Glomerular visceral epithelial cell (primary cell): ENCODE measurements around the gene GRM1.

ENCODE experiments used
- DNase-seq: peaks from one replicate; pipeline ENCODE4 v3.0.0-alpha.2; 2016; ENCODE audit errors: extremely low spot score

Gene GRM1

GRCh38 chr6:146364816-146365594, 336.1 kb downstream of the GRM1 start:
- DNase-seq, result no peak

- DNase-seq, result no peak
Observed at GRCh38 chr6:146367061-146367460, 338.2 kb downstream of the GRM1 start.

- no peak for DNase-seq
Observed at GRCh38 chr6:146369866-146370265, 341.0 kb downstream of the GRM1 start.

GRCh38 chr6:146381486-146381885, 352.6 kb downstream of the GRM1 start:
- DNase-seq, result no peak

- no peak for DNase-seq
Observed at GRCh38 chr6:146388736-146389364, 360.0 kb downstream of the GRM1 start.

GRCh38 chr6:146389740-146390139, 360.9 kb downstream of the GRM1 start:
- DNase-seq, result no peak

GRCh38 chr6:146397638-146398037, 368.8 kb downstream of the GRM1 start:
- no peak for DNase-seq

- no peak for DNase-seq
Observed at GRCh38 chr6:146402476-146402875, 373.6 kb downstream of the GRM1 start.

- no peak for DNase-seq
Observed at GRCh38 chr6:146408583-146408982, 379.7 kb downstream of the GRM1 start.

GRCh38 chr6:146410851-146411595, 382.2 kb downstream of the GRM1 start:
- no peak for DNase-seq

- DNase-seq, result no peak
Observed at GRCh38 chr6:146419576-146419975, 390.7 kb downstream of the GRM1 start.

- DNase-seq, result no peak
Observed at GRCh38 chr6:146420255-146420654, 391.4 kb downstream of the GRM1 start.

GRCh38 chr6:146422789-146423375, 394.0 kb downstream of the GRM1 start:
- no peak for DNase-seq

GRCh38 chr6:146423452-146423851, 394.6 kb downstream of the GRM1 start:
- no peak for DNase-seq

GRCh38 chr6:146426516-146426915, 397.7 kb downstream of the GRM1 start:
- no peak for DNase-seq

GRCh38 chr6:146429831-146430230, 401.0 kb downstream of the GRM1 start:
- no peak for DNase-seq

GRCh38 chr6:146433881-146434731, 405.2 kb downstream of the GRM1 start:
- no peak for DNase-seq

- no peak for DNase-seq
Observed at GRCh38 chr6:146434732-146435390, 406.0 kb downstream of the GRM1 start.

- DNase-seq, result no peak
Observed at GRCh38 chr6:146441907-146442306, 413.0 kb downstream of the GRM1 start.

- no peak for DNase-seq
Observed at GRCh38 chr6:146444189-146444588, 415.3 kb downstream of the GRM1 start.

- no peak for DNase-seq
Observed at GRCh38 chr6:146445233-146445632, 416.4 kb downstream of the GRM1 start.
